Measurements from ENCODE around the gene CCDC92B.

CCDC92B gene

DNA sequence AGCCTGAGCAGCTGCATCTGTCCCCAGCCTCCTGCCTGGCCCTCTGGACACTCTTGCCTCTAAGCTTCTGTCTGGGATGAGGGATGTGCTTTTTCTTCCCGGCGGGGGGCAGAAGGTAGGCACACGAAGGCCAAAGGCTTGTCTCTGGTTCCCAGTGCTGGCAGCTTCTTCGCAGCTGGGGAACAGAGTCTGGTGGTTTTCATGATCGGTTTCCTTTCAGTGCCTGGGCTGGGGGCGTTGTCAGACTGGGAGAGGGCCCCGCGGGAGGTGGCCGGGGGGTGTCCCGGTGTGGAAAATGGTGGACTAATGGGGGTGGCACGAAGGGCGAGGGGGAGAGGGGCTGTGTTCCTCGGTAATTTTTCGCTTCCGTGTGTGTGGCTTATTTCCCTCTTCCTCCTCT, 47.8 kb upstream of the CCDC92B start:
- peak overlapping the region; percentile 52 for H3K23ac ChIP-seq (ENCODE audit: low read depth, low read length, poor library complexity)
- no peak overlapping the region for H2BK12ac ChIP-seq (ENCODE audit: low read length)
- H3K4me1 ChIP-seq (ENCODE audit: control insufficient read depth in 2 of 2, insufficient read depth in 1 of 2, low read depth in 1 of 2, low read length in 2 of 2): peaks cover 0 to 12% of the 10 kb centered on the region in 2 donors
- peaks cover 0 to 31% (median 3%) of the 10 kb centered on the region in 3 experiments for H3K27me3 ChIP-seq (ENCODE audit: control insufficient read depth in 3 of 3, insufficient read depth in 3 of 3, low read depth in 1 of 3, low read length in 3 of 3)
- peak overlapping the region; percentile 99 for H2AK5ac ChIP-seq (ENCODE audit: low read depth, low read length)
- no peak overlapping the region for H3K27ac ChIP-seq (replicated peaks; ENCODE audit: low read length)
- H3K18ac ChIP-seq (ENCODE audit: low read length): peak overlapping the region; percentile 64
- H2BK5ac ChIP-seq (ENCODE audit: low read length): peak overlapping the region; percentile 48
- no CpG with 5 or more reads among the region's 15 CpGs for WGBS, 2 donors (ENCODE audit: extremely low coverage in 2 of 2, insufficient read length in 2 of 2, insufficient replicate concordance in 1 of 2)
- no peak for DNase-seq (ENCODE audit: low spot score)
- H3K14ac ChIP-seq (ENCODE audit: low read length): peak overlapping the region; percentile 14
- peaks cover 0 to 1% of the 10 kb centered on the region in 2 donors for H3K9me3 ChIP-seq (replicated peaks in 1 of 2; ENCODE audit: control insufficient read depth in 2 of 2, insufficient read depth in 1 of 2, low read depth in 1 of 2, low read length in 2 of 2)
- no peak overlapping the region for H3K4me3 ChIP-seq (ENCODE audit: low read length in 2 of 2)
- H3K4ac ChIP-seq (ENCODE audit: low read length): no peak overlapping the region
- no peak overlapping the region for H3K9ac ChIP-seq (ENCODE audit: low read depth, low read length, poor library complexity)
- H2BK120ac ChIP-seq (ENCODE audit: low read depth, low read length): no peak overlapping the region
- H2BK15ac ChIP-seq (ENCODE audit: low read length): peak overlapping the region; percentile 93
- no peaks in the 10 kb centered on the region for H3K36me3 ChIP-seq (replicated peaks in 1 of 2; ENCODE audit: control insufficient read depth in 2 of 2, insufficient read depth in 2 of 2, low read length in 2 of 2)
- no peak overlapping the region for H4K91ac ChIP-seq (ENCODE audit: low read depth, low read length, poor library complexity)
- no peak overlapping the region for H2AFZ ChIP-seq (ENCODE audit: low read length)
- no peak overlapping the region for H3K4me2 ChIP-seq (ENCODE audit: insufficient read depth, low read length, poor library complexity, severe bottlenecking)
- H3K79me1 ChIP-seq (ENCODE audit: low read depth, low read length): peaks cover 6% of the 10 kb centered on the region
- H4K8ac ChIP-seq (ENCODE audit: low read depth, low read length): no peak overlapping the region

DNA sequence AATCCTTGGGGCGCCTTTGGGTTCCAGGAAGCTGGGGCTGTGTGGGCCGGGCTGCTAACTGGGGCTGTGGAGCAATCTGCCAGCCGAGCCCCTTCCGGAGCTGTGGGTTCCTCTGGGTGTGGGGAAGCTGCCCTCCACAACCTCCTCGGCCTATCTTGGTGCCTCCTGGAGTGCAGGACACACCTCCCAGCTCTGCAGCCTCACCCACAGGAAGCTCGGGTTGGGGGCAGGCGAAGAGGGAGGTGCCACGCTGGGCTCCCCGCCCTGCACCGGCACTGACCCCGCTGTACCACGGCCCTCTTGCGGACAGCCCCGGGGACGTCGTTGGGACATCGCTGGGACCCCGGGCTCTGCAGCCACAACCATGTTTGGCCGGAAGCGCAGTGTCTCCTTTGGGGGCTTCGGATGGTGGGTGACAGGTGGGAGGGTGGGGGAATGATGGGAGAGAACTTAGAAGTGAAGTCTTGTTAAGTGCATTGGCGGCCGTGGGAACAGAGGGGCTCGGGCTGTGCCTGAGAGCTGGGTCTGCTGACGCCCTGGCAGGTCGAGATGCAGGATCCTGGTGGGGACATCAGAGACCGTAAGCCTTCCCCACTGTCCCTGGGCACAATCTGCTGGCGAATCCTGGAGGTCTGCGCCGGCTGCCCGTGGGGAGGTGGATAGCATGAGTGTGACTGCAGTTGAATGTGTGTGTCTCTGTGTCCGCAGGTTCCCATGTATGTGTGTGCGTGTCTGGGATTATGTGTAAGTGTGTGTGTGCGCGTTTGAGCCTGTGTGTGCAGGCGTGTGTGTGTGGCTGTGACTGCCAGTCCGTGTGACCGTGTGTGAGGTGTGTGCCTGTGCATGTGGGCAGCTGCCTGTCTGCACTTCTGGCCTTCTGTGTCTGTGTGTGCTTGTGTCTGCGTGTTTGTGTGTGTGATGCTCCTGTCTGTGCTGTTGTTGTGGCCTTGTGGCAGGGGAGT, 47.0 kb upstream of the CCDC92B start, which contains the start of gene RAP1GAP2:
RAP1GAP2 (plus strand) TSS at position 275 of the 962 bp plus-strand sequence; CDS start at position 365, 90 bp downstream.
- no peaks in the 10 kb centered on the region for H3K36me3 ChIP-seq (replicated peaks in 1 of 2; ENCODE audit: control insufficient read depth in 2 of 2, insufficient read depth in 2 of 2, low read length in 2 of 2)
- WGBS, 2 donors (ENCODE audit: extremely low coverage in 2 of 2, insufficient read length in 2 of 2, insufficient replicate concordance in 1 of 2): no CpG with 5 or more reads among the region's 39 CpGs
- H3K4ac ChIP-seq (ENCODE audit: low read length): peak within 1 kb of the TSS; percentile 84
- peak within 1 kb of the TSS; percentile 93 for H2BK15ac ChIP-seq (ENCODE audit: low read length)
- H2AFZ ChIP-seq (ENCODE audit: low read length): no peak within 1 kb of the TSS
- peak within 1 kb of the TSS; percentile 17 for H4K8ac ChIP-seq (ENCODE audit: low read depth, low read length)
- H4K91ac ChIP-seq (ENCODE audit: low read depth, low read length, poor library complexity): peak within 1 kb of the TSS; percentile 95
- peaks cover 0 to 36% (median 3%) of the 10 kb centered on the region in 3 experiments for H3K27me3 ChIP-seq (ENCODE audit: control insufficient read depth in 3 of 3, insufficient read depth in 3 of 3, low read depth in 1 of 3, low read length in 3 of 3)
- H3K23ac ChIP-seq (ENCODE audit: low read depth, low read length, poor library complexity): peak within 1 kb of the TSS; percentile 91
- H3K9me3 ChIP-seq (replicated peaks in 1 of 2; ENCODE audit: control insufficient read depth in 2 of 2, insufficient read depth in 1 of 2, low read depth in 1 of 2, low read length in 2 of 2): peaks cover 0 to 1% of the 10 kb centered on the region in 2 donors
- H3K9ac ChIP-seq (ENCODE audit: low read depth, low read length, poor library complexity): peak within 1 kb of the TSS; percentile 64
- H3K4me2 ChIP-seq (ENCODE audit: insufficient read depth, low read length, poor library complexity, severe bottlenecking): no peak within 1 kb of the TSS
- H3K14ac ChIP-seq (ENCODE audit: low read length): peak within 1 kb of the TSS; percentile 99
- peak within 1 kb of the TSS; percentile 83 for H3K18ac ChIP-seq (ENCODE audit: low read length)
- peaks cover 0 to 11% of the 10 kb centered on the region in 2 donors for H3K4me1 ChIP-seq (ENCODE audit: control insufficient read depth in 2 of 2, insufficient read depth in 1 of 2, low read depth in 1 of 2, low read length in 2 of 2)
- H3K79me1 ChIP-seq (ENCODE audit: low read depth, low read length): peaks cover 6% of the 10 kb centered on the region
- H3K27ac ChIP-seq (replicated peaks; ENCODE audit: low read length): no peak within 1 kb of the TSS
- peak within 1 kb of the TSS in 1 of 2 donors; percentile 7 for H3K4me3 ChIP-seq (ENCODE audit: low read length in 2 of 2)
- H2BK5ac ChIP-seq (ENCODE audit: low read length): peak within 1 kb of the TSS; percentile 48
- H2BK12ac ChIP-seq (ENCODE audit: low read length): peak within 1 kb of the TSS; percentile 73
- no peak for DNase-seq (ENCODE audit: low spot score)
- H2AK5ac ChIP-seq (ENCODE audit: low read depth, low read length): peak within 1 kb of the TSS; percentile 53
- H2BK120ac ChIP-seq (ENCODE audit: low read depth, low read length): no peak within 1 kb of the TSS

DNA sequence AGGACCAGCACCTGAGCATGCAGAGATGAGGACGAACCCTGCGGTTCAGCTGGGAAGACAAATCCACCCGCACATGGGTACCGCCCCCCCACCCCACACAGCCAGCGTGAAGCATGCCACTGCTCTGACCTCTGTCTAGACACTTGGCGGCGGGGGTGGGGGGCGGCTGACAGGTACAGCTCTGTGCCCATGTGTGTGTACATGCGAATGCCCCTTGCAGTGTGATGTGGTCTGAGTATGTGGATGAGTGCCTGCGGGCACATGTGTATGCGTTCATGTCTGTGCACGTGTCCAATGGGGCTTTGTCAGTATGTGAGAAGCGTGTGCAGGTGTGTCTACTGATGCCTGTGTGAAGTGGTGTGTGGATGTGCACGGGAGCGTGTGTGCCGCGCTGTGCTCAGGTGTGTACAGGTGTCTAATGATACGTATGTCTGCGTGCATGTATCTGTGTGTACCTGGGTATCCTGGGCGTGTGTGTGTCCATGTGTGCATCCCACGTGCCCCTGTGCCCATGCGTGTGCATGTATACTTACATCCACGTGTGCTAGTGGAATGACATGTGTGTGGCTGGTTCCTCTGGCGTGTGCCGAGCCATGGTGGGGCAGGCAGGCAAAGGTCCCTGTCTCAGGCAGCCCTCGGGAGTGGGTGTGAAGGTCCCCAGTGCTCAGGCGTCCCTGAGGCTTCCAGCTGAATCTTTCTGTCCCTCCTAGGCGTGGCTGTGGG, 46.1 kb upstream of the CCDC92B start:
- peak overlapping the region; percentile 99 for H3K14ac ChIP-seq (ENCODE audit: low read length)
- no peak overlapping the region for H3K27ac ChIP-seq (replicated peaks; ENCODE audit: low read length)
- WGBS, 2 donors (ENCODE audit: extremely low coverage in 2 of 2, insufficient read length in 2 of 2, insufficient replicate concordance in 1 of 2): no CpG with 5 or more reads among the region's 28 CpGs
- peak overlapping the region; percentile 91 for H3K23ac ChIP-seq (ENCODE audit: low read depth, low read length, poor library complexity)
- H3K27me3 ChIP-seq (ENCODE audit: control insufficient read depth in 3 of 3, insufficient read depth in 3 of 3, low read depth in 1 of 3, low read length in 3 of 3): peaks cover 0 to 41% (median 3%) of the 10 kb centered on the region in 3 experiments
- peak overlapping the region; percentile 83 for H3K18ac ChIP-seq (ENCODE audit: low read length)
- peak overlapping the region; percentile 53 for H2AK5ac ChIP-seq (ENCODE audit: low read depth, low read length)
- peak overlapping the region; percentile 73 for H2BK12ac ChIP-seq (ENCODE audit: low read length)
- peak overlapping the region; percentile 49 for H2BK15ac ChIP-seq (ENCODE audit: low read length)
- peak overlapping the region; percentile 84 for H3K4ac ChIP-seq (ENCODE audit: low read length)
- peak overlapping the region in 1 of 2 donors; percentile 7 for H3K4me3 ChIP-seq (ENCODE audit: low read length in 2 of 2)
- H3K79me1 ChIP-seq (ENCODE audit: low read depth, low read length): peaks cover 6% of the 10 kb centered on the region
- no peak overlapping the region for H3K4me2 ChIP-seq (ENCODE audit: insufficient read depth, low read length, poor library complexity, severe bottlenecking)
- H3K9ac ChIP-seq (ENCODE audit: low read depth, low read length, poor library complexity): peak overlapping the region; percentile 44
- no peak for DNase-seq (ENCODE audit: low spot score)
- no peaks in the 10 kb centered on the region for H3K36me3 ChIP-seq (replicated peaks in 1 of 2; ENCODE audit: control insufficient read depth in 2 of 2, insufficient read depth in 2 of 2, low read length in 2 of 2)
- peaks cover 0 to 1% of the 10 kb centered on the region in 2 donors for H3K9me3 ChIP-seq (replicated peaks in 1 of 2; ENCODE audit: control insufficient read depth in 2 of 2, insufficient read depth in 1 of 2, low read depth in 1 of 2, low read length in 2 of 2)
- peaks cover 0 to 11% of the 10 kb centered on the region in 2 donors for H3K4me1 ChIP-seq (ENCODE audit: control insufficient read depth in 2 of 2, insufficient read depth in 1 of 2, low read depth in 1 of 2, low read length in 2 of 2)
- H4K8ac ChIP-seq (ENCODE audit: low read depth, low read length): peak overlapping the region; percentile 17
- H2AFZ ChIP-seq (ENCODE audit: low read length): no peak overlapping the region
- peak overlapping the region; percentile 1 for H2BK5ac ChIP-seq (ENCODE audit: low read length)
- peak overlapping the region; percentile 95 for H4K91ac ChIP-seq (ENCODE audit: low read depth, low read length, poor library complexity)
- no peak overlapping the region for H2BK120ac ChIP-seq (ENCODE audit: low read depth, low read length)

All from neuronal stem cell (in vitro differentiated cells).